Activated CD8-positive, alpha-beta memory T cell treated with anti-CD3 and anti-CD28 coated beads, Interleukin-2, amount 50 U/mL, for 48 hours (primary cell): ENCODE measurements around the gene HMGCS2.
"Not testable (repeated sequence)": the region's sequence is repeated elsewhere in the genome, so short reads cannot be mapped to it uniquely, and the experiment has no call there.

Experiments
- DNase-seq: peaks from one replicate; pipeline ENCODE4 v3.0.0-alpha.2; 2020

Gene HMGCS2

DNA sequence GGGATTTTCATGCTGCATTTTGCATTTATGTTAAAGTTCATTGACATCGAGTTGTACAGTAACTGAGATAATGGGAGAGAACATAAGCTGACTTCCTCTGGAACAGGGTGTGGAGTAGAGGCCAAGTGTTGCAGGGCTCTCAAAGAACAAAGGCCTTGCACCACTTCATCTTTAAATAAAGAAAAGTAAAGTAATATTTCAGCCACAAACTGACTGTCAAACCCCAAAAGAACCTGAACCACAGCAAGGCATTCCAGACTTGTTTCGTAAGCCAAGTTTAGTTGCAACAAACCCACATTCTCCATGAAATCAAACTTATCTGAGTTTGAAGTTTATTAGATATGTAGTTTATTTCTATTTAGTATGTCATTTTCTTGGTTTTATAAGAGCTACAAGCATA, 19.1 kb upstream of the HMGCS2 start:
- no peak for DNase-seq

DNA sequence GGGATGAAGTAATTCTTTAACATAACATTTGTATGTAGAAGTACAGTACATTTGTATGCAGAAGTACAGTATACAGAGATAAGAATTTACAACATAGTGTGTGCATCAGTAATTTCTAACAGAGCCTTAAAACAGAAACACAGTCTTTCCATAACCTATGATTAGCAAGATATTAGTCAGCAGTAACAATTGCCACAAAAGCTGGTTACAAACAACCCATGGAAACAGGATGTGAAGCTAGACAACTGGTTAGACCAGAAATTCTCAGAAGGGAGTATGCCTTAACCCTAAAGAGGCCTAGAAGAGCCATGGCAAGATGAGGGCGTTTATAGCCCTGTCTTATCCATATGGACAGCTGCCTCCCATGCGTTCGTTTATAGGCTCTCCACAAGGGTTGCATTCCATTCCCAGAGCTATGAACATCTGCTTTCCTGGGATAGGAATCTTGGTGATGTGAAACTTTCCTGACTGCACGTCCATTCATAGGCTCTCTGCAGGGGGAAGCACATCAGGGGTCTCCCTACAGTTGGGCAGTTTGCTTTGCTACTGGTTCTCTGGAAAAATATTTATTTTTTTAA, 17.9 kb upstream of the HMGCS2 start:
- DNase-seq, result not testable (repeated sequence)

DNA sequence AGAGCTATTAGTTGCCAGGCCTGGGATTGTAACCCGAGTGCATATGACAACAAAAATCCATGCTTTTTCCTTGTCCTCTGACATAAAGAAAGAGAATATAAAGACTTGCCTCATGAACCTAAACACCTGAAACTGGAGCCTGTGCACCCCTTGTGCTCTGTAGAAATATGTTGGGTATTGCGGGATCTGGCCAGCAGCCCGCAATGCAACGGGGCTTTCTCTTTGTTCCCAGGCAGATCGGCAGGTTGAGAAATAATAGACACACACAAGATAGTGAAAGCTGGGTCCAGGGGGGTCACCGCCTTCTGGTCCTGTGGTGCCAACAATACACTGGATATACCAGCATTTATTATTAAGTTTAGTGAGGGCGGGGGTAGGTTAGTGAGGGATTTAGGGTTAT, 17.3 kb upstream of the HMGCS2 start:
- not testable (repeated sequence) for DNase-seq

DNA sequence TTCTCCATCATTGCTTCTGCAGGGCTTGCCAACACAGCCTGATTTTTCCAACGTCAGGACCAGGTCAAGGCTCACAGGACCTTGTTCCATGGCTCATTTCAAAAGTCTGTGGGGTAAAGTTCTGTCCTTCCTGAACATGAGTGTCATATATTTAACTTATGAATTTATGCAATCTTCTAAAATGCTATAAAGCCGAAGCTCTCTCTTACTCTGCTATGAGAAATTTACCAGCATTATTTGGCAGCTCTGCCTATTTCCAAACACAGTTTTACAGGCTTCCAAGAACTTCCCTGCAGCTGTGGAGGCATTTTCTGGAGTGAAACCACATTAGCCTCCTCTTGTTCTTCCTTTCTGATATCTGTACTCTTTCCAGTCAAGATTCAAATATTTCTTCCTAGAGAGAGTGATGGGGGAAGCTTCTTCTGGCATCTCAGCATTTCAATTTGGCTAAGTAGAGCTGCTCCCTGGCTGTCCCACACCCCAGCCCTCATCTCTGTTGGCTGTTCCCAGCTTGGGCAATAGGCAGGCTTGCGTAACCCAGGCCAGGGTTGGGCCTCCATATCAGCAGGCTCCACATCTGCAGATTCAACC, 15.6 kb upstream of the HMGCS2 start:
- DNase-seq, result no peak

DNA sequence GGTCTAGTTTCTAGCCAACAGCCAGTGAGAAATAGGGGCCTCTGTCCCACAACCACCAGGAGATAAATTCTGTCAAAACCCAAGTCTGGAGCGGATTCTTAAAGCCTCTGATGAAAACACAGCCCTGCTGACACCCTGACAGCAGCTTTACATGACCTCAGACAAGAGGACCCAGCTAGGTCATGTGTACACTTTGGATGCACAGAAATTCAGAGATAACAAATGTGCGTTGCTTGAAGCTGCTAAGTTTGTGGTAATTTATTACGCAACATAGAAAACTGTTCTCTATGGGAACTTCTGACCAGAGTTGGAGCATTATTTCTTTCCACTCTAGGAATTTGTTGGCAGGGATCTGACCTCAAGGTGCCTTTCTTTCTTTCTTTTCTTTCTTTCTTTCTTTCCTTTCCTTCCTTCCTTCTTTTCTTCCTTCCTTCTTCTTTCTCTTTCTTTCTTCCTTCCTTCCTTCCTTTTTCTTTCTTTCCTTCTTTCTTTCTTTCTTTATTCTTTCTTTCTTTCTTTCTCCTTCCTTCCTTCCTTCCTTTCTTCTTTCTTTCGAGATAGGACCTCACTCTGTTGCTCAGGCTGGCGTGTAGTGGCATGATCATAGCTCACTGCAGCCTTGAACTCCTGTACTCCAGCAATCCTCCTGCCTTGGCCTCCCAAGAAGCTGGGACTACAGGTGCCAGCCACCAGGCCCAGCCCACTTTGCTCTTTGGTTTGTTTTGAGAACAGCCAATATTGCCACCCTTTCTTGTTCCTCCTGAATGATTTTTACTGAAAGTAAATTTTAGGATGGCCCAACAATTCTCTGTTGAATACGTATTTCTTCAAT, 14.9 kb upstream of the HMGCS2 start:
- no peak for DNase-seq

DNA sequence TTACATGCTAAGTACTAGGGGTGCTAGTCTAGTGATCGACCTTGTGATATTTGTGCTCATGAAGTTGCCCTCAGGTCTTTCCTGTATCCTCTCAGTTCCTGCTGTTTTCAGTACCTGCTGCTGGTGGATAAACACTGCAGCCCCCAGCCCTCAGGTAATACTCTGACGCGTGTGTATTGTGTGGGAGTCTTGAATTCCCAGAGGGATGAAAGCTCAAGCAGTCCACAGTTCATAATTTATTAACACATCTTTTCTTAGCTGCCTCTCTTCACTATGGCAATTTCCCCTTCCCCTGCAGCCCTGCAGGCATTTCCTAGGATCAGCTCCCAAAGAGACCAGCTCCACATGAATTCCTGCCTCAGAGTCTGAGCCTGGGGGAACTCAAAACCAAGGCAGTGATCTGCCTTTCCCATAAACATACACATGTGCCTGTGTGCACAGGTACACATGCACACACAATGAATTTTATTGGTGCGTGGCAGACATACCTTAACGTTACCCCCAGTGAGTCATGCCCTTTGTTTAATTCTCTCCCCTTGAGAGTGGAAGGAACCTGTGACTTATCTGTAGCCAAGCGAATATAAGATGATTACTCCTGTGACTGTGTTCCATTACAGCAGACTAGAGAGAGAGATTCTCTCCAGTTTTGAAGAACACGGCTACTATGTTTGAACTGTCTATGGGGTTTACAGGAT, 14.1 kb upstream of the HMGCS2 start:
- no peak for DNase-seq

GRCh38 chr1:119781434-119782210, 12.9 kb upstream of the HMGCS2 start:
- no peak for DNase-seq

DNA sequence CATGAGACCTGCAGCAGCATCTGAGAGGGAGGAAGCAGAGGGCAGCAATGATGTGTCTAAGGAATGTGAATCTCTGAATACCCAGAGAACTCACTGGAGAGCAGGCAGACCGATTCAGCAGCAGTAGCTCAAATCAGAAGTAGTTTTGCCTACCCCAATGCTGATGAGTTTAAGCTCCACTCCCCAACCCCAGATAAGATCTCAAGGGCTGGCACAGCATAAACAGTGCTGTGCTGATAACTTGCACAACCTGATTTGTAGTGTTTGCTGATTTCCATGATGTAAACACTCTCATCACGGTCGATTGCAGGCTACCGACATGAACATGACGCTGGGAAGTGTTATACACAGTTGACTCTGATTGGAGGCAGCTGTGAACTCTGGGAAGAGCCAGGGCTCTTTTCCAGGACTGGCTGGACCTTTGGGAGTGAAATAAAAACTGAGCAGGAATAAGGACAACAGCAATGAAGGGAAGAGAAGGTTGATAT, 11.2 kb upstream of the HMGCS2 start:
- no peak for DNase-seq

- DNase-seq, result no peak
Observed at GRCh38 chr1:119778886-119779560, 10.3 kb upstream of the HMGCS2 start.

- no peak for DNase-seq
Observed at GRCh38 chr1:119778359-119778758, 9.7 kb upstream of the HMGCS2 start.

DNA sequence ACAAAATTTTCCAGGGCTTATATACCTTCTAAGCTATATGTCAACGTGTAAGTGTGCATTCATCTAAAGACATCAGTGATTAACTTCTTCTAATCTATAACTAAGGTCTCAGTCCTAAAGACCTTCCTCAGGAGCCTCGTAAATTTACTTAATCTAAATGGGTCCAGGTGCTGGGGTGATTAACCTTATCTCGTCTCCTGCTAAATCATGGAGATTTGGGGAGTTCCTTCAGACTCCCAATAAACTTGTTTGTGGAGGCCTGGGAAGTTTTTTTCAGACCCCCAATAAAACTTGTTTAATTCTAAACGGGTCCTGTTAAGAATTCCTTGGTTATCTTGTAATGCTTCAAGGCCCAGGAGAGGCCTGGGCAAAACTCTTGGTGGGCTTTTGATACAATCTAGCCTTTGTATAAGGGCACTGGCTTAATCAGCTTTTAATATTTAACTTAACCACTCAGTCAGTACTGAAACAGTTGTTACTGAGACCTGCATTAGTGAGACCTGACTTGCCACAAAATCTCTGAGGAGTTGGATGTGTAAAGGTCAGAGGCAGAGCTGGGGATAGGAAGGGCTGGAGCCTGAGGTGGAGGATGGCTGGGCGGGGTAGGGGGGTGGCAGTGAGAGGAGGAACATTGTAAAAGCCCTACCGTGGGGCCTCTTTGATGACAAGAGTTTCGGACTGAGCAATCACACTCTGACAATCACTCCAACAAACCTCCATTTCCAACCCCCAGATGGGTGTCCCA, 6.2 kb upstream of the HMGCS2 start:
- DNase-seq, result no peak

DNA sequence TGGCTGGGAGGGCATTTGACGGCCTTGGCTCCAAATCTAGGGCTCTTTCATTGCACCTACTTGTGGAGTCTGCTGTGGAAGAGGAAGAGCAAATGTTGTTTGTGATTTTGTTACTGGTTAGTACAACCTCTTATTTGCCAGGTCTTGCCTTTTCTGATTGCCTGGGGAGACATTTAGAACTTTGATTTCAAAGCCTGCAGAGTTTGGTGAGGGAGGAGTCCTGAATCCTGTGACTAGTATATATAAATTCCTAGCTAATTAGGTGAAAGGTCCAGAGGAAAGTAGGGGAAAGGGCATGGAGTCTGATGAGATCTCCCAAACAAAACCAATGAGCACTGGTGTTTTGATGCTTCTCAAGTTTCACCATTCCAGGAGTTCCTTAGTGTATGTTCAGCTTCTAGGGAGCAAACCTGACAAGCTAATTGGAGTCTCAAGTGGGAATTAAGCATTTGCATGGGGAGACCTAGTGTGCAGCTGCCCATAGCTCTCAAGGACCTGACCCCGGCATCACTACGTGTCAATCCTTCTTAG, 5.1 kb upstream of the HMGCS2 start:
- DNase-seq, result no peak

DNA sequence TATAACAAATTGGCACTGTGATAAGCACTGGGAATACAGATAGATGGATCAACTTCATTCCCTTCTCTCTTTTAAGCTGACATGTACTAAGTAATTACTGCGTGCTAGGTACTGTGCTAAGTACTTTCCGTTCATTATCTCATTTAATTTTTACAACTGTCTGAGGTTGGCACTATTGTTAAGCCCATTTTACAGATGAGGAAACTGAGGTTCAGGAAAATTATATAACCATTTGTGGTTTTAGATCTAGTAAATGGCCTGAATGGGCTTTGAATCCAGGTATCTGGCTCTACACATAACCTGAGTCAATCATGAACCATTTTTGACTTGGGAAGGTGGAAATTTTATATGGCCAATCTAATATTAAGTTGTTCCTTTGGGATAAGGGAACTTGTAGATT, 3.6 kb upstream of the HMGCS2 start:
- no peak for DNase-seq

- no peak for DNase-seq
Observed at GRCh38 chr1:119771770-119772169, 3.1 kb upstream of the HMGCS2 start.

DNA sequence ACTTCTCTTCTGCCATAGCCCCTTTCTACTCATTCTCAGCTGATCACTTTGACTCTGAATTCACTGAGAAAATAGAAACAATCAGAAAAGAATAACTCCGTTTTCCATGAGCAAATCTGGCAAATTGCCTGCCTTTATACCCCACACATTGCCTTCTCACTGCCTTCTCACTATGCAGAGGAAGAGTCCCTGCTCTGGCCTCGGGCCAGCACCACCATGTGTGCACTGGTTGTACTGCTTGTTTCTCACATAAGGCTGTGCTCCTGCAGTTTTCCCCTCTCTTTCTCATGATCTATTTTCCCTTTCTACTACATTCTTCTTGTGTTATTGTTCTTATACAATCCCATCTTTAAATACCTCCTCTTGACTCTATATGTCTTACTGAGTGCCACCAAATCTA, 2.3 kb upstream of the HMGCS2 start:
- DNase-seq, result no peak

DNA sequence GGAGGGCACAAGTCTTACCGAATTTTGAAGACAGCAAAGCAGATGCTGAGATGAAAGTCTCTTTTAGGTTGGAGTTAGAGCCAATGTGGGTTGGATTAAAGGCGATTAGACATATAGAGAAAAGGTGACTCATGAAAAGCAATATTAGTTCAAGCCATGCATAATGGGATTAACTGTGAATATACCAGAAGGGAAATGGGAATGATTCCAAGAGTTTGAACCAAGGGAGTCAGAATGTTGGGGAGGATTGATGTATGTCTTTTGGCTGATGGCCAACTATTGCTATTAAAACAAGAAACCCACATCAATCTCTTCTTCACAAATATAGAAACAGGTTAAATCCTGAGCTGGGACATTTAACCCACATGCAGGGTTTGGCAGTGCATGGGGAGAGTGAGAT, 1.2 kb downstream of the HMGCS2 start:
- no peak for DNase-seq

DNA sequence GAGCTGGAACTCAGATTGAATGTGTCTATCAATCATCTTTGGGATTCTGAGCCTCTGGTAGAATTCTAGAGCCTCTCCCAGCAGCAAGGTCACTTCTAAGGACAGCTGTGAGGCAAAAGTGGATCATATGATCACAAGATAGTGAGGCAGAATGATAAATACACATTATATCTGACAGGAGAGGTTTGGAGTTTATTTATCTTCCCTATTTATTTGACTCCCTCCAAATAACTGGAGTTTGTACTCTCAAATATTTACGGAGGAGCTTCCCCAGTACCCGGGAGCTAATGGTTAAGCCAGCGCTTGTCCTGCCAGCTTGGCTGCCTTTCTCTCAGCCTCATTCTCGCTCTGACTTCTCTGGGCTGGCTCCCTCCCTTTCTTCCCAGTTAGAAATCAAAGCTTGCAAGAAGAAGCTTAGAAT, 2.3 kb downstream of the HMGCS2 start:
- no peak for DNase-seq

DNA sequence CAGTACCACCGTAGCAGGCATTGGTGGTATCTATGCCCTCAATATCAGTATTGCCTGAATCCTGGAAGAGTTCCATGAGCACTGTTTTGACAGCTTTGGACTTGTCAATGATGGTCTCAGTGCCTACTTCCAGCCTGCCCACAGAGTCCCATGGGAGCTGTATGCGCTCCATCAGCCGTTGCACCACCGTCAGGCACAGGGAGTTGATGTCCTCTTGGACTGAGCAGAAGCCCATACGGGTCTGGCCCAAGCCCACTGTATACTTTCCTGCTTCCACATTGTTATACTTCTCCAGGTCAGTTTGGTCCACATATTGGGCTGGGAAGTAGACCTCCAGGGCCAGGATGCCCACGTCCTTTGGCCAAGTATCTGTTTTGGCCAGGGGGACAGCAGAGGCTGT, 4.5 kb downstream of the HMGCS2 start:
- no peak for DNase-seq

GRCh38 chr1:119762953-119763352, 5.8 kb downstream of the HMGCS2 start:
- DNase-seq, result no peak

- DNase-seq, result no peak
Observed at GRCh38 chr1:119762409-119762808, 6.3 kb downstream of the HMGCS2 start.

DNA sequence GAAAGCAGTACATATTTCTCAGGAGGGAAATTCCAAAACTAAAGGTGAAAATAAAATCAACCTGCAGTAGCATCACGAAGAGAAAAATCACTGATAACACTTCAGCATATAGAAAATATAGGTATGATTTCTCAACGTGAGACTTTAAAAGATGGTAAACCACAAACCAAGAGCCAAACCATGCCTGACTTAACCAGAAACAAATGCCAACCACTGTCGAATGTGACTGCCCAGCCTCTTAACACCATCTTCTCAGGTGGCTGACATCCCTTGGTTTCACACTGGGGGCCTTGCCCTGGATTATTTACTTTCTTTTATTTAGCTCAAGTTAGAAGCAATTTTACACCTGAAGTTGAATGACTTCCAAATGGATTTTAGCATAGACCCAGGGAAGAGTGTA, 10.1 kb downstream of the HMGCS2 start:
- no peak for DNase-seq
